Measurements from ENCODE around the gene TUB. TPM values are rescaled to one million over a fixed set of nuclear protein-coding genes. Genes with fewer than 3 reads are reported as not detected.

TUB gene, protein sequence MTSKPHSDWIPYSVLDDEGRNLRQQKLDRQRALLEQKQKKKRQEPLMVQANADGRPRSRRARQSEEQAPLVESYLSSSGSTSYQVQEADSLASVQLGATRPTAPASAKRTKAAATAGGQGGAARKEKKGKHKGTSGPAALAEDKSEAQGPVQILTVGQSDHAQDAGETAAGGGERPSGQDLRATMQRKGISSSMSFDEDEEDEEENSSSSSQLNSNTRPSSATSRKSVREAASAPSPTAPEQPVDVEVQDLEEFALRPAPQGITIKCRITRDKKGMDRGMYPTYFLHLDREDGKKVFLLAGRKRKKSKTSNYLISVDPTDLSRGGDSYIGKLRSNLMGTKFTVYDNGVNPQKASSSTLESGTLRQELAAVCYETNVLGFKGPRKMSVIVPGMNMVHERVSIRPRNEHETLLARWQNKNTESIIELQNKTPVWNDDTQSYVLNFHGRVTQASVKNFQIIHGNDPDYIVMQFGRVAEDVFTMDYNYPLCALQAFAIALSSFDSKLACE
- total RNA-seq (9.6 and 10.3 TPM in 2 replicates), polyA plus RNA-seq (5.7 and 10.4 TPM in 2 replicates), polyA minus RNA-seq (ENCODE audit: low replicate concordance) (4.2 and 4.6 TPM in 2 replicates)
- 3.6 and 6.5 TPM in 2 replicates for polyA plus RNA-seq (2012)

DNA sequence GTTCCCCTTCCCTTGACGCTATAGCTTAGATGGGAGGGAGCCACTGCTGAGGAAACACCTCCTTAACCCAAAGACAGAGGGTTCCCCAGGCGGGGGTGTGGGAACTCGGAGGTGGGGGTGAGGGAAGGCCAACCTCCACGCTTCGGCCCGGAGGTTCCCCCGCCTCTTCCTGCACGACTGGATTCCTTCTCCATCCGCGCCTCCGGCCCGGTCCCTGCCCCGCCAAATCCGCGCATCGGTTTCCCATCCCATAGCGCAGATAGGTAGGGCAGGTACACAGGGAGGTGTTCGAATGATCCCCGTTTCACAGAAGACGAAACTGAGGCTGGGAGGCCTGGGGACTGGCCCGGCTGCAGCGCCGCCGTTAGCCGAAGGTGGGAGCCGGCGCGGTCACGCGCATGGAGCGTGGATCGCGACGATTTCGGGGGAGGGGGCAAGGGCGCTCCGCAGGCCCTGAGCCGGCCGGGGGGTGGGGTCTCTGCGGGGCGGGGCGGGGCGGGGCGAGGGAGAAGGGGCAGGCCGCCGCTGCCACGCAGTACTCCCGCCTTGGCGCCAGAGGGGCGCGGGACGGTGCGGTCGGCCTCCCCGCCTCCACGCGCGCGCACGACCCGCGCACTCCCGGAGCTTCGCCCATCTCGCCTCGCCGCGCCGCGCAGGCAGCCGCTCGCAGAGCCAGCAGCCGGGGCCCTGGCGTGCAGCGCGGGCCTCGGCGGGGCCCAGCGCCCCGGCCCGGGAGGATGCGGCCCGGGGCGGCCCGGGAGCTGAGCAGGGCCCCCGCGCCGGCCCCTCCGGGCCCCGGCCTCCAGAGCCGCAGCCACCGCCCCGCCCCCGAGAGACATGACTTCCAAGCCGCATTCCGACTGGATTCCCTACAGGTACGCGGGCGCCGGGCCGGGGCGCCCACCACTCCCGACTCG is at the start of gene TUB:
TSS of gene TUB (plus strand) at position 538 of the 917 bp plus-strand sequence. CDS start at position 838, 300 bp downstream.
- no peaks in the 10 kb centered on the region for H4K20me1 ChIP-seq (ENCODE audit: control insufficient read depth, extremely low read depth, insufficient read depth, low read length)

DNA sequence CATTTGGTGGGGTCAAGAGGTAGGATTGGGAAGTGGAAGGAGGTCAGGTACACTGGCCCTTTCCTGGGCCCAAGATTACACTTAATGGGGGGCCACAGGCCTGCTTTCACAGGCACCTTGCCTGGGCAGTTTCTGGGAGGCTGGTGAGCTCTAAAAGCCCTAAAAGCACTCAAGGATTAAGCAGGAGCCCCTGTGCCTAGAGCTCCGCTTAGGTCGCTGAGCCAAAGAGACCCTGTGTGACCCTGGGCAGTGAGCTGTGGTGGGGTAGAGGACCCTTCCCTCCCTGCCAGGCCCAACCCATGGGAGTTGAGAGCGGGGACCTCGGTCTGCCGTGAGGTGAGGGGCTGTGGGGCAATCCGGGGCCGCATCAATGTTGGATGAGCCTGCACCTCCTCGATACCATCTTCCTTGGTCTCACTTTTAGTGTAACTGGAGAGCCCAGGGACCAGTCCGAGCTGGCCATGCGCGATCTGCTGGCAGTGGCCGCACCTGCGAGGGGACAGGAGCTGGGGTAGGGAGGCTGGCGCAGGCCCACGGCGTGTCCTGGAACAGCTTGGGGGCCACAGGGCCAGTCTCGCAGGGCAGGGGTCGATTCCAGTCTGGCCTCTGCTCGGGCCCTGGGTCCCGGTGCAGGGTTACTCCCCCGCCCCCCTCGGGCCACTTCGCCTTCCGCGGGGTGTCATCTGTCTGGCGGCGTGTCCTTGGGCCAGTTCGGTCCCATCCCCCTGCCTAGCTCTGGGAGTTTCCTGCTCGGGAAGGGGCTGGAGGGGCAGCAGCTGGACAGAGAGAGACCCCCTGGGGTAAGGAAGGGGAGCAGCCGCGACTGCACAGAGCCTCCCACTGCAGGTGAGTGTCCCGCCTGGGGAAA is 49.5 kb upstream of the TUB start:
- no peaks in the 10 kb centered on the region for H3K79me2 ChIP-seq (ENCODE audit: control insufficient read depth, insufficient read depth, low read length)
- H3K4me3 ChIP-seq (replicated peaks in 1 of 4; ENCODE audit: control extremely low read depth in 1 of 4, insufficient read depth in 1 of 4, low read depth in 3 of 4, low read length in 4 of 4): no peak overlapping the region
- no peaks in the 10 kb centered on the region for H3K27me3 ChIP-seq (ENCODE audit: control insufficient read depth, insufficient read depth, low read length)
- TF ChIP-seq, protein P1, sequence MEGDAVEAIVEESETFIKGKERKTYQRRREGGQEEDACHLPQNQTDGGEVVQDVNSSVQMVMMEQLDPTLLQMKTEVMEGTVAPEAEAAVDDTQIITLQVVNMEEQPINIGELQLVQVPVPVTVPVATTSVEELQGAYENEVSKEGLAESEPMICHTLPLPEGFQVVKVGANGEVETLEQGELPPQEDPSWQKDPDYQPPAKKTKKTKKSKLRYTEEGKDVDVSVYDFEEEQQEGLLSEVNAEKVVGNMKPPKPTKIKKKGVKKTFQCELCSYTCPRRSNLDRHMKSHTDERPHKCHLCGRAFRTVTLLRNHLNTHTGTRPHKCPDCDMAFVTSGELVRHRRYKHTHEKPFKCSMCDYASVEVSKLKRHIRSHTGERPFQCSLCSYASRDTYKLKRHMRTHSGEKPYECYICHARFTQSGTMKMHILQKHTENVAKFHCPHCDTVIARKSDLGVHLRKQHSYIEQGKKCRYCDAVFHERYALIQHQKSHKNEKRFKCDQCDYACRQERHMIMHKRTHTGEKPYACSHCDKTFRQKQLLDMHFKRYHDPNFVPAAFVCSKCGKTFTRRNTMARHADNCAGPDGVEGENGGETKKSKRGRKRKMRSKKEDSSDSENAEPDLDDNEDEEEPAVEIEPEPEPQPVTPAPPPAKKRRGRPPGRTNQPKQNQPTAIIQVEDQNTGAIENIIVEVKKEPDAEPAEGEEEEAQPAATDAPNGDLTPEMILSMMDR (conservative IDR thresholded peaks at IDR 0.05 in 1 of 2, IDR thresholded peaks at IDR 0.05 in 1 of 2; ENCODE audit: low read depth in 1 of 2, low read length in 2 of 2): no peak
- TF ChIP-seq EZH2 (IDR thresholded peaks at IDR 0.05; ENCODE audit: low read length, missing control alignments): no peak
- H3K27ac ChIP-seq (ENCODE audit: insufficient read depth, low read length): no peak overlapping the region
- DNase-seq (ENCODE audit: low read depth in 2 of 2): no peak
- H2AFZ ChIP-seq (ENCODE audit: low read length): no peak overlapping the region
- no peak overlapping the region for H3K4me2 ChIP-seq (ENCODE audit: extremely low read depth, insufficient read depth, low read length)
- peaks cover 2% of the 10 kb centered on the region for H3K4me1 ChIP-seq (ENCODE audit: control insufficient read depth, extremely low read depth, insufficient read depth, low read length)
- no peaks in the 10 kb centered on the region for H3K36me3 ChIP-seq (ENCODE audit: control insufficient read depth, insufficient read depth, low read length)
- H3K9ac ChIP-seq (ENCODE audit: insufficient read depth, low read length): no peak overlapping the region
- H4K20me1 ChIP-seq (ENCODE audit: control insufficient read depth, extremely low read depth, insufficient read depth, low read length): no peaks in the 10 kb centered on the region
- H3K9me3 ChIP-seq (ENCODE audit: control insufficient read depth, insufficient read depth, low read depth, low read length): no peaks in the 10 kb centered on the region

More for the DNA sequence above, at the start of gene TUB:
- H3K27ac ChIP-seq (ENCODE audit: insufficient read depth, low read length): no peak within 1 kb of the TSS
- TF ChIP-seq EZH2 (IDR thresholded peaks at IDR 0.05; ENCODE audit: low read length, missing control alignments): no peak
- TF ChIP-seq, protein P1 (conservative IDR thresholded peaks at IDR 0.05 in 1 of 2, IDR thresholded peaks at IDR 0.05 in 1 of 2; ENCODE audit: low read depth in 1 of 2, low read length in 2 of 2): no peak
- H3K27me3 ChIP-seq (ENCODE audit: control insufficient read depth, insufficient read depth, low read length): no peaks in the 10 kb centered on the region
- H2AFZ ChIP-seq (ENCODE audit: low read length): peak within 1 kb of the TSS; percentile 81
- no peaks in the 10 kb centered on the region for H3K79me2 ChIP-seq (ENCODE audit: control insufficient read depth, insufficient read depth, low read length)
- H3K4me3 ChIP-seq (replicated peaks in 1 of 4; ENCODE audit: control extremely low read depth in 1 of 4, insufficient read depth in 1 of 4, low read depth in 3 of 4, low read length in 4 of 4): peak within 1 kb of the TSS; percentile 54 to 65 (median 58)
- H3K9me3 ChIP-seq (ENCODE audit: control insufficient read depth, insufficient read depth, low read depth, low read length): no peaks in the 10 kb centered on the region
- no peaks in the 10 kb centered on the region for H3K36me3 ChIP-seq (ENCODE audit: control insufficient read depth, insufficient read depth, low read length)
- H3K4me1 ChIP-seq (ENCODE audit: control insufficient read depth, extremely low read depth, insufficient read depth, low read length): no peaks in the 10 kb centered on the region
- H3K9ac ChIP-seq (ENCODE audit: insufficient read depth, low read length): peak within 1 kb of the TSS; percentile 40
- DNase-seq (ENCODE audit: low read depth in 2 of 2): peak in 1 of 2 donors; percentile 28
- H3K4me2 ChIP-seq (ENCODE audit: extremely low read depth, insufficient read depth, low read length): peak within 1 kb of the TSS; percentile 94

All from fibroblast of lung (primary cell).